ENCODE data around the gene WDR54.

Gene WDR54

DNA sequence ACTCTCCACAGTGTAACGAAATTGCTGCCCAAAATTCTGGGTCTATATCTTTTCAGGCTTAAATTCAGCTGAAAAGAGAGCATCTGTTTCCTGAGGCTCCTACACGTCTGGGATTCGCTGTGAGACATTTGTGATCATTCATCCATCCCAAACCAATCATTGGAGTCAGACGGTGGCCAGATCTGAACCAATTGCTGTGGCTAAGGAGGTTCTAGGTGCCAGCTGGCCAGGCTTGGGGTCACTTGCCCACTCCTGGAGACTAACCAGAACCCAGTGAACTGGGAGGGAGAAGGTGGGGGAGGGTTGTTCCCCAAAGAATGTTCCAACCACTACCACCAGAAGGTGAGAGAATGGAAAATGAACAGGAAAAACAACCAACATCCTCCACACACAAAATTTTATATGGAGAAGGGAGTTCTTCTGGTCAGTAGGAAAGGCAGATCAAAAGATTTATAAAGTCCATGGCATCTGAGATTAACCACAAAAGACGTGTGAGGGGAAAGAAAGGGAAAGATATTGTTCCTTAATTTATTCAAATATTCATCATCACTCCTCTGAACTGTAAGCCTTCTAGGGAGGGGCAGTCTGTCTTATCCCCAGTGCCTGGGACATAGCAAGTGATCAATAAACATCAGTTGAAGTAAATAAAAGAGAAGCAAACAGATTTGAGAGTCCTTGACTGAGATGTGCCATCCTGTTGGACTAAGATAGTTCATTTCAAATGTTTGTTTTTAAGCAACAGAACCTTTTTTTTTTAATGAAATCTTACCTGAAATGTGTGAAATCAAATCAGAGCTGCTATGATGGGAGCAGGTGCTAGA is 23.2 kb downstream of the WDR54 start:
- TF ChIP-seq CTCF (IDR thresholded peaks at IDR 0.05) = no peak

GRCh38 chr2:74447230-74447999 is 25.9 kb downstream of the WDR54 start:
- no peak for TF ChIP-seq CTCF (IDR thresholded peaks at IDR 0.05)

GRCh38 chr2:74448771-74449170 is 27.2 kb downstream of the WDR54 start:
- TF ChIP-seq CTCF (IDR thresholded peaks at IDR 0.05) = no peak

DNA sequence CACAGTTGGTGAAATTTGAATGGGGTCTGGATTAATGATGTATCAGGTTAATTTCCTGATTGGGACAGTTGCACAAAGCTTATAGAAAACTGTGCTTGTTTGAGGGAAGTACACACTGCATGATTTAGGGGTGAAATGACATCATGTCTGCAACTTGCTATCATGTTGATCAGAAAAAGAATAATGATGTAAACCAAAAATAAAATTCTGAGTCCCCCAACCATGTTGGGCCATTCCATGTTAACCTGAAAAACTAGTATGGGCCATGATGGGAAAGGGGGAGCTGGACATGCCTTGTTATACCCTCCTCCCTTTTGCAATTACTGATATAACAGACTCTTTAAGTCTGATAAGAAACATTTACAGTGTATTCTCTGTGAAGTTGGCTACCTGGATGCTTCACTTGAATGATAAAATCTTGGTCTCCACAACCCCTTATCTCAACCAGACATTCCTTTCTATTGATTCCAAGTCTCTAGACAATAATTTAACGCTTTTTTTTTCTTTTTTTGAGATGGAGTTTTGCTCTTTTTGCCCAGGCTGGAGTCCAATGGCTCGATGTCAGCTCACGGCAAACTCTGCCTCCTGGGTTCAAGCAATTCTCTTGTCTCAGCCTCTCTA is 29.1 kb downstream of the WDR54 start:
- TF ChIP-seq CTCF (IDR thresholded peaks at IDR 0.05) = no peak

- no peak for TF ChIP-seq CTCF (IDR thresholded peaks at IDR 0.05)
Observed at GRCh38 chr2:74454654-74455511, 33.4 kb downstream of the WDR54 start, which contains the start of gene INO80B. Gene INO80B, plus strand, starts transcription at chr2:74455087. Its CDS starts 30 bp downstream, at chr2:74455117.

DNA sequence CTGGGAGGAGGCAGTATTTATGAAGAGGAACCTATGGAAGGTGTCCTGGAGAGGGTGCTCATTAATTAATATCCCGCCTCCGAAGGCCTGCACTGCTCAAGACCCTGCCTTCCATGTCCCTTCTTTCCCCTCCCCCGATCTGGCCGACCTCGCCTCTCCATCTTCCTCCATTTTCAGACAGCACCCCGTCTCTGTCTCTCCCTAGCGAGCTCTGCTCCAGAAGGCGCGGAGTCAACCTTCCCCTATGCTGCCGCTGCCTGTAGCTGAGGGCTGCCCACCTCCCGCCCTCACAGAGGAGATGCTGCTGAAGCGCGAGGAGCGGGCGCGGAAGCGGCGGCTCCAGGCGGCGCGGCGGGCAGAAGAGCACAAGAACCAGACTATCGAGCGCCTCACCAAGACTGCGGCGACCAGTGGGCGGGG is 35.6 kb downstream of the WDR54 start:
- no peak for TF ChIP-seq CTCF (IDR thresholded peaks at IDR 0.05)

All from LNCAP (cell line).